ENCODE measurements around the gene AMIGO2. TPM values are rescaled to one million over a fixed set of nuclear protein-coding genes. Genes with fewer than 3 reads are reported as not detected.

The AMIGO2 gene
- total RNA-seq, 1 experiment from 2014 or later = 0.96 TPM

DNA sequence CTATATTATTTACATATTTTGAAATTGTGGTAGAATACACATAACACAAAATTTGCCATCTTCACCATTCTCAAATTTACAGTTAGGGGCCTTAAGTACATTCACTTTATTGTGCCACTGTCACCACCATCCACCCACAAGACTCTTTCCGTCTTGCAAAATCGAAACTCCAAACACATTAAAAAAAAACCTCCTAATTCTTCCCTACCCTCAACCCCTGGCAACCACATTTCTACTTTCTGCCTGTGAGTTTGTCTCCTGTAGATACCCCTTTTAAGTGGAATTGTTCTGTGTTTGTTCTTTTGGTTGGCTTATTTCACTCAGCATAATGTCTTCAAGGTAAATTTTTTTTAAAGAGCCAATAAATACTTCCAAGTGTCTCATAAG, 31.6 kb upstream of the AMIGO2 start:
- intact Hi-C loops (cut with micrococcal nuclease) = no loop called here
- ChIA-PET POLR2A (no interaction called here), RAD21 (ENCODE audit: low non-redundant PET in 1 of 2, low total read pairs in 2 of 2, uncharacterized antibody in 2 of 2, unreplicated experiment in 2 of 2) (no interaction called here), CTCF (no interaction called here)
- Histone ChIP-seq H3K4me2 (ENCODE audit: low read length) (no peak overlapping the region), H2AFZ (ENCODE audit: low read depth, low read length, poor library complexity, severe bottlenecking) (no peak overlapping the region), H3K9me2 (ENCODE audit: insufficient read depth) (no peaks in the 10 kb centered on the region), H4K20me1 (ENCODE audit: insufficient read depth) (no peaks in the 10 kb centered on the region), H3K4me3 (replicated peaks in 1 of 2; ENCODE audit: low read depth in 1 of 2, low read length in 2 of 2) (no peak overlapping the region), H3K79me2 (ENCODE audit: insufficient read depth, low read length) (no peaks in the 10 kb centered on the region), H3K9ac (ENCODE audit: low read length) (no peak overlapping the region), H3K27me3 (ENCODE audit: insufficient read depth, low read length) (no peaks in the 10 kb centered on the region), H3K4me1 (ENCODE audit: control insufficient read depth in 1 of 2, insufficient read depth in 2 of 2, low read length in 2 of 2) (no peaks in the 10 kb centered on the region), H3K36me3 (ENCODE audit: control insufficient read depth in 1 of 2, insufficient read depth in 2 of 2, low read length in 2 of 2) (no peaks in the 10 kb centered on the region), H3K27ac (ENCODE audit: low read depth, low read length) (no peak overlapping the region), H3K9me3 (ENCODE audit: control insufficient read depth in 1 of 2, insufficient read depth in 1 of 2, low read depth in 1 of 2, low read length in 2 of 2) (no peaks in the 10 kb centered on the region)
- no peak for ATAC-seq
- no peak for TF ChIP-seq SIN3A (IDR thresholded peaks at IDR 0.05; ENCODE audit: low read depth)
- TF ChIP-seq ZFX (IDR thresholded peaks at IDR 0.05) = no peak
- no peak for TF ChIP-seq JUND (IDR thresholded peaks at IDR 0.05)
- TF ChIP-seq, protein P1, sequence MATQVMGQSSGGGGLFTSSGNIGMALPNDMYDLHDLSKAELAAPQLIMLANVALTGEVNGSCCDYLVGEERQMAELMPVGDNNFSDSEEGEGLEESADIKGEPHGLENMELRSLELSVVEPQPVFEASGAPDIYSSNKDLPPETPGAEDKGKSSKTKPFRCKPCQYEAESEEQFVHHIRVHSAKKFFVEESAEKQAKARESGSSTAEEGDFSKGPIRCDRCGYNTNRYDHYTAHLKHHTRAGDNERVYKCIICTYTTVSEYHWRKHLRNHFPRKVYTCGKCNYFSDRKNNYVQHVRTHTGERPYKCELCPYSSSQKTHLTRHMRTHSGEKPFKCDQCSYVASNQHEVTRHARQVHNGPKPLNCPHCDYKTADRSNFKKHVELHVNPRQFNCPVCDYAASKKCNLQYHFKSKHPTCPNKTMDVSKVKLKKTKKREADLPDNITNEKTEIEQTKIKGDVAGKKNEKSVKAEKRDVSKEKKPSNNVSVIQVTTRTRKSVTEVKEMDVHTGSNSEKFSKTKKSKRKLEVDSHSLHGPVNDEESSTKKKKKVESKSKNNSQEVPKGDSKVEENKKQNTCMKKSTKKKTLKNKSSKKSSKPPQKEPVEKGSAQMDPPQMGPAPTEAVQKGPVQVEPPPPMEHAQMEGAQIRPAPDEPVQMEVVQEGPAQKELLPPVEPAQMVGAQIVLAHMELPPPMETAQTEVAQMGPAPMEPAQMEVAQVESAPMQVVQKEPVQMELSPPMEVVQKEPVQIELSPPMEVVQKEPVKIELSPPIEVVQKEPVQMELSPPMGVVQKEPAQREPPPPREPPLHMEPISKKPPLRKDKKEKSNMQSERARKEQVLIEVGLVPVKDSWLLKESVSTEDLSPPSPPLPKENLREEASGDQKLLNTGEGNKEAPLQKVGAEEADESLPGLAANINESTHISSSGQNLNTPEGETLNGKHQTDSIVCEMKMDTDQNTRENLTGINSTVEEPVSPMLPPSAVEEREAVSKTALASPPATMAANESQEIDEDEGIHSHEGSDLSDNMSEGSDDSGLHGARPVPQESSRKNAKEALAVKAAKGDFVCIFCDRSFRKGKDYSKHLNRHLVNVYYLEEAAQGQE (IDR thresholded peaks at IDR 0.05; ENCODE audit: low read depth) = no peak
- DNase-seq (ENCODE audit: low read depth, low spot score) = no peak
- no TSS peak for BruUV-seq (replicated peaks)

DNA sequence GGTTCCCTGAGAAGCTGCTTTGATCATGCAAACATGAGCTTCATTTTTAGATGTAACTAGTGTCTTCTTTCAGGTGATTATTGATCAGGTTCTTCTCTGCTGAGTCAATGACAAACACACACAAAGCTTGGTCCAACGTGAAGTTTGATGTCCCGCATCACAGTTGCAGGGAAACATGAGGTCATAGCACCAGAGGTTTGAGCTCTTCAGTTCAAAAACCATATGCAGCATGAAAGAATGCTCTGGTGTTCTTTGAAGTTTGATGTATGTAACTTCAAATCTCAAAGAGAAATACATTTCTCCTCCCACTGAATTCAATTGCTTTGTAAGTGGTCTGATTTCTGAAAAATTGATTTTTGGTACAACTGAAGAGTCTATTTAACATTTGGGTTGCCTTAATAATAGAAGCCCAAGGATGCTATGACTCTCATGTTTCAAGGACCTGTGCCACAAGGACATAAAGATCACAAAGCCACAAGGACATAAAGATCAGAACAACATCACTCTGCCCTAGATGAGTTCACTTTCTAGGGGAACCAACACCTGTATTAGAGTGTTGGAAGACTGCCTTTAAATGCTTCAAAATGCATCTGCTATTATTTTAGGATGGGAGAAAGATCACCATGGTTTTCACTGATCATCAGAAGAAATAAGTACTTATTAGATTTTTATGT, 31.1 kb upstream of the AMIGO2 start:
- RAD21 ChIA-PET (ENCODE audit: low non-redundant PET in 1 of 2, low total read pairs in 2 of 2, uncharacterized antibody in 2 of 2, unreplicated experiment in 2 of 2) = no interaction called here
- H3K79me2 ChIP-seq (ENCODE audit: insufficient read depth, low read length) = no peaks in the 10 kb centered on the region
- H2AFZ ChIP-seq (ENCODE audit: low read depth, low read length, poor library complexity, severe bottlenecking) = no peak overlapping the region
- H3K9me3 ChIP-seq (ENCODE audit: control insufficient read depth in 1 of 2, insufficient read depth in 1 of 2, low read depth in 1 of 2, low read length in 2 of 2) = no peaks in the 10 kb centered on the region
- no peak overlapping the region for H3K4me2 ChIP-seq (ENCODE audit: low read length)
- intact Hi-C loops (cut with micrococcal nuclease) = no loop called here
- H3K36me3 ChIP-seq (ENCODE audit: control insufficient read depth in 1 of 2, insufficient read depth in 2 of 2, low read length in 2 of 2) = no peaks in the 10 kb centered on the region
- POLR2A ChIA-PET = no interaction called here
- ATAC-seq = no peak
- H3K9ac ChIP-seq (ENCODE audit: low read length) = no peak overlapping the region
- no peaks in the 10 kb centered on the region for H3K4me1 ChIP-seq (ENCODE audit: control insufficient read depth in 1 of 2, insufficient read depth in 2 of 2, low read length in 2 of 2)
- BruUV-seq (replicated peaks) = no TSS peak
- CTCF ChIA-PET = no interaction called here
- DNase-seq (ENCODE audit: low read depth, low spot score) = no peak
- H3K9me2 ChIP-seq (ENCODE audit: insufficient read depth) = no peaks in the 10 kb centered on the region
- no peak overlapping the region for H3K4me3 ChIP-seq (replicated peaks in 1 of 2; ENCODE audit: low read depth in 1 of 2, low read length in 2 of 2)
- no peak overlapping the region for H3K27ac ChIP-seq (ENCODE audit: low read depth, low read length)
- H4K20me1 ChIP-seq (ENCODE audit: insufficient read depth) = no peaks in the 10 kb centered on the region
- no peaks in the 10 kb centered on the region for H3K27me3 ChIP-seq (ENCODE audit: insufficient read depth, low read length)
- TF ChIP-seq, protein P2, sequence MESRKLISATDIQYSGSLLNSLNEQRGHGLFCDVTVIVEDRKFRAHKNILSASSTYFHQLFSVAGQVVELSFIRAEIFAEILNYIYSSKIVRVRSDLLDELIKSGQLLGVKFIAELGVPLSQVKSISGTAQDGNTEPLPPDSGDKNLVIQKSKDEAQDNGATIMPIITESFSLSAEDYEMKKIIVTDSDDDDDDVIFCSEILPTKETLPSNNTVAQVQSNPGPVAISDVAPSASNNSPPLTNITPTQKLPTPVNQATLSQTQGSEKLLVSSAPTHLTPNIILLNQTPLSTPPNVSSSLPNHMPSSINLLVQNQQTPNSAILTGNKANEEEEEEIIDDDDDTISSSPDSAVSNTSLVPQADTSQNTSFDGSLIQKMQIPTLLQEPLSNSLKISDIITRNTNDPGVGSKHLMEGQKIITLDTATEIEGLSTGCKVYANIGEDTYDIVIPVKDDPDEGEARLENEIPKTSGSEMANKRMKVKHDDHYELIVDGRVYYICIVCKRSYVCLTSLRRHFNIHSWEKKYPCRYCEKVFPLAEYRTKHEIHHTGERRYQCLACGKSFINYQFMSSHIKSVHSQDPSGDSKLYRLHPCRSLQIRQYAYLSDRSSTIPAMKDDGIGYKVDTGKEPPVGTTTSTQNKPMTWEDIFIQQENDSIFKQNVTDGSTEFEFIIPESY (IDR thresholded peaks at IDR 0.05; ENCODE audit: extremely low read depth, insufficient replicate concordance, low read length) = no peak
- no peak for TF ChIP-seq CBX3 (IDR thresholded peaks at IDR 0.05; ENCODE audit: low read depth)
- TF ChIP-seq ELF1 (IDR thresholded peaks at IDR 0.05; ENCODE audit: borderline replicate concordance, low read depth) = no peak
- no peak for TF ChIP-seq EGR1 (IDR thresholded peaks at IDR 0.05; ENCODE audit: low read depth)
- no peak for TF ChIP-seq EZH2 (IDR thresholded peaks at IDR 0.05)
- TF ChIP-seq, protein P3, sequence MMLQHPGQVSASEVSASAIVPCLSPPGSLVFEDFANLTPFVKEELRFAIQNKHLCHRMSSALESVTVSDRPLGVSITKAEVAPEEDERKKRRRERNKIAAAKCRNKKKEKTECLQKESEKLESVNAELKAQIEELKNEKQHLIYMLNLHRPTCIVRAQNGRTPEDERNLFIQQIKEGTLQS (IDR thresholded peaks at IDR 0.05) = no peak
- no peak for TF ChIP-seq POLR2A (IDR thresholded peaks at IDR 0.05; ENCODE audit: borderline replicate concordance, extremely low read depth, insufficient read depth, insufficient read length)
- no peak for TF ChIP-seq SP1 (IDR thresholded peaks at IDR 0.05; ENCODE audit: low read depth)
- no peak for TF ChIP-seq POLR2AphosphoS5 (IDR thresholded peaks at IDR 0.05; ENCODE audit: low read depth, low read length)
- TF ChIP-seq FOSL1 (IDR thresholded peaks at IDR 0.05; ENCODE audit: low read depth) = no peak
- no peak for TF ChIP-seq ZFX (IDR thresholded peaks at IDR 0.05)
- no peak for TF ChIP-seq EZH2phosphoT487 (IDR thresholded peaks at IDR 0.05; ENCODE audit: borderline replicate concordance)
- TF ChIP-seq, protein P4, sequence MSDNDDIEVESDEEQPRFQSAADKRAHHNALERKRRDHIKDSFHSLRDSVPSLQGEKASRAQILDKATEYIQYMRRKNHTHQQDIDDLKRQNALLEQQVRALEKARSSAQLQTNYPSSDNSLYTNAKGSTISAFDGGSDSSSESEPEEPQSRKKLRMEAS (IDR thresholded peaks at IDR 0.05) = no peak
- no peak for TF ChIP-seq JUND (IDR thresholded peaks at IDR 0.05)
- no peak for TF ChIP-seq RAD21 (IDR thresholded peaks at IDR 0.05; ENCODE audit: low read depth)
